ENCODE measurements around the gene SRGAP1.
"Not testable (repeated sequence)": the region's sequence is repeated elsewhere in the genome, so short reads cannot be mapped to it uniquely, and the experiment has no call there.

Gene SRGAP1

GRCh38 chr12:63875703-63876102, 31.2 kb downstream of the SRGAP1 start:
- H3K27me3 ChIP-seq (ENCODE audit: control insufficient read depth, insufficient read depth, low read length), result no peaks in the 10 kb centered on the region
- H3K4me3 ChIP-seq (ENCODE audit: low read length), result no peak overlapping the region
- H3K4me1 ChIP-seq (ENCODE audit: control insufficient read depth, low read depth, low read length), result peaks cover 7% of the 10 kb centered on the region
- H3K9me3 ChIP-seq (ENCODE audit: control insufficient read depth, low read depth, low read length), result no peaks in the 10 kb centered on the region
- H3K27ac ChIP-seq (ENCODE audit: low read length), result no peak overlapping the region
- H3K9ac ChIP-seq (ENCODE audit: low read length), result no peak overlapping the region
- no peaks in the 10 kb centered on the region for H3K36me3 ChIP-seq (ENCODE audit: control insufficient read depth, low read depth, low read length)

- H3K36me3 ChIP-seq (ENCODE audit: control insufficient read depth, low read depth, low read length), result no peaks in the 10 kb centered on the region
- no peak overlapping the region for H3K9ac ChIP-seq (ENCODE audit: low read length)
- no peak overlapping the region for H3K27ac ChIP-seq (ENCODE audit: low read length)
Observed at GRCh38 chr12:63876980-63877379, 32.5 kb downstream of the SRGAP1 start.

GRCh38 chr12:63877693-63878092, 33.2 kb downstream of the SRGAP1 start:
- Histone ChIP-seq H3K27me3 (ENCODE audit: control insufficient read depth, insufficient read depth, low read length) (no peaks in the 10 kb centered on the region), H3K27ac (ENCODE audit: low read length) (no peak overlapping the region), H3K36me3 (ENCODE audit: control insufficient read depth, low read depth, low read length) (no peaks in the 10 kb centered on the region), H3K9ac (ENCODE audit: low read length) (no peak overlapping the region), H3K9me3 (ENCODE audit: control insufficient read depth, low read depth, low read length) (no peaks in the 10 kb centered on the region), H3K4me3 (ENCODE audit: low read length) (no peak overlapping the region), H3K4me1 (ENCODE audit: control insufficient read depth, low read depth, low read length) (peaks cover 2% of the 10 kb centered on the region)

More at GRCh38 chr12:63876980-63877379, 32.5 kb downstream of the SRGAP1 start:
- no peak overlapping the region for H3K4me3 ChIP-seq (ENCODE audit: low read length)
- H3K27me3 ChIP-seq (ENCODE audit: control insufficient read depth, insufficient read depth, low read length), result no peaks in the 10 kb centered on the region
- H3K9me3 ChIP-seq (ENCODE audit: control insufficient read depth, low read depth, low read length), result no peaks in the 10 kb centered on the region
- no peaks in the 10 kb centered on the region for H3K4me1 ChIP-seq (ENCODE audit: control insufficient read depth, low read depth, low read length)

GRCh38 chr12:63880235-63880634, 35.7 kb downstream of the SRGAP1 start:
- not testable (repeated sequence) for H3K4me3 ChIP-seq (ENCODE audit: low read length); H3K27me3 ChIP-seq (ENCODE audit: control insufficient read depth, insufficient read depth, low read length); H3K36me3 ChIP-seq (ENCODE audit: control insufficient read depth, low read depth, low read length); H3K27ac ChIP-seq (ENCODE audit: low read length); H3K9ac ChIP-seq (ENCODE audit: low read length); H3K9me3 ChIP-seq (ENCODE audit: control insufficient read depth, low read depth, low read length); H3K4me1 ChIP-seq (ENCODE audit: control insufficient read depth, low read depth, low read length)

GRCh38 chr12:63880742-63881263, 36.3 kb downstream of the SRGAP1 start:
- Histone ChIP-seq H3K4me1 (ENCODE audit: control insufficient read depth, low read depth, low read length) (peaks cover 6% of the 10 kb centered on the region), H3K27ac (ENCODE audit: low read length) (no peak overlapping the region), H3K27me3 (ENCODE audit: control insufficient read depth, insufficient read depth, low read length) (no peaks in the 10 kb centered on the region), H3K4me3 (ENCODE audit: low read length) (no peak overlapping the region), H3K36me3 (ENCODE audit: control insufficient read depth, low read depth, low read length) (no peaks in the 10 kb centered on the region), H3K9ac (ENCODE audit: low read length) (no peak overlapping the region), H3K9me3 (ENCODE audit: control insufficient read depth, low read depth, low read length) (no peaks in the 10 kb centered on the region)

GRCh38 chr12:63882844-63883243, 38.3 kb downstream of the SRGAP1 start:
- H3K4me1 ChIP-seq (ENCODE audit: control insufficient read depth, low read depth, low read length), result peaks cover 6% of the 10 kb centered on the region
- H3K27ac ChIP-seq (ENCODE audit: low read length), result no peak overlapping the region

GRCh38 chr12:63885401-63885800, 40.9 kb downstream of the SRGAP1 start:
- no peaks in the 10 kb centered on the region for H3K9me3 ChIP-seq (ENCODE audit: control insufficient read depth, low read depth, low read length)
- H3K27ac ChIP-seq (ENCODE audit: low read length), result no peak overlapping the region
- no peaks in the 10 kb centered on the region for H3K36me3 ChIP-seq (ENCODE audit: control insufficient read depth, low read depth, low read length)
- no peaks in the 10 kb centered on the region for H3K27me3 ChIP-seq (ENCODE audit: control insufficient read depth, insufficient read depth, low read length)
- H3K9ac ChIP-seq (ENCODE audit: low read length), result no peak overlapping the region
- no peak overlapping the region for H3K4me3 ChIP-seq (ENCODE audit: low read length)
- peaks cover 6% of the 10 kb centered on the region for H3K4me1 ChIP-seq (ENCODE audit: control insufficient read depth, low read depth, low read length)

More at GRCh38 chr12:63882844-63883243, 38.3 kb downstream of the SRGAP1 start:
- no peaks in the 10 kb centered on the region for H3K36me3 ChIP-seq (ENCODE audit: control insufficient read depth, low read depth, low read length)
- no peak overlapping the region for H3K4me3 ChIP-seq (ENCODE audit: low read length)
- no peaks in the 10 kb centered on the region for H3K9me3 ChIP-seq (ENCODE audit: control insufficient read depth, low read depth, low read length)
- no peaks in the 10 kb centered on the region for H3K27me3 ChIP-seq (ENCODE audit: control insufficient read depth, insufficient read depth, low read length)
- no peak overlapping the region for H3K9ac ChIP-seq (ENCODE audit: low read length)

GRCh38 chr12:63888908-63889635, 44.6 kb downstream of the SRGAP1 start:
- Histone ChIP-seq H3K9me3 (ENCODE audit: control insufficient read depth, low read depth, low read length) (no peaks in the 10 kb centered on the region), H3K9ac (ENCODE audit: low read length) (no peak overlapping the region), H3K27me3 (ENCODE audit: control insufficient read depth, insufficient read depth, low read length) (no peaks in the 10 kb centered on the region), H3K36me3 (ENCODE audit: control insufficient read depth, low read depth, low read length) (no peaks in the 10 kb centered on the region), H3K27ac (ENCODE audit: low read length) (no peak overlapping the region), H3K4me3 (ENCODE audit: low read length) (no peak overlapping the region), H3K4me1 (ENCODE audit: control insufficient read depth, low read depth, low read length) (peaks cover 13% of the 10 kb centered on the region)

- no peaks in the 10 kb centered on the region for H3K36me3 ChIP-seq (ENCODE audit: control insufficient read depth, low read depth, low read length)
- H3K4me3 ChIP-seq (ENCODE audit: low read length), result no peak overlapping the region
- no peak overlapping the region for H3K9ac ChIP-seq (ENCODE audit: low read length)
- H3K27me3 ChIP-seq (ENCODE audit: control insufficient read depth, insufficient read depth, low read length), result no peaks in the 10 kb centered on the region
- no peak overlapping the region for H3K27ac ChIP-seq (ENCODE audit: low read length)
- no peaks in the 10 kb centered on the region for H3K9me3 ChIP-seq (ENCODE audit: control insufficient read depth, low read depth, low read length)
- H3K4me1 ChIP-seq (ENCODE audit: control insufficient read depth, low read depth, low read length), result peaks cover 13% of the 10 kb centered on the region
Observed at GRCh38 chr12:63889721-63890509, 45.4 kb downstream of the SRGAP1 start.

GRCh38 chr12:63893170-63893569, 48.7 kb downstream of the SRGAP1 start:
- H3K4me1 ChIP-seq (ENCODE audit: control insufficient read depth, low read depth, low read length), result peaks cover 23% of the 10 kb centered on the region
- H3K27ac ChIP-seq (ENCODE audit: low read length), result no peak overlapping the region
- H3K36me3 ChIP-seq (ENCODE audit: control insufficient read depth, low read depth, low read length), result no peaks in the 10 kb centered on the region
- no peak overlapping the region for H3K9ac ChIP-seq (ENCODE audit: low read length)
- no peaks in the 10 kb centered on the region for H3K9me3 ChIP-seq (ENCODE audit: control insufficient read depth, low read depth, low read length)
- H3K27me3 ChIP-seq (ENCODE audit: control insufficient read depth, insufficient read depth, low read length), result no peaks in the 10 kb centered on the region
- no peak overlapping the region for H3K4me3 ChIP-seq (ENCODE audit: low read length)

- no peaks in the 10 kb centered on the region for H3K36me3 ChIP-seq (ENCODE audit: control insufficient read depth, low read depth, low read length)
- H3K9ac ChIP-seq (ENCODE audit: low read length), result no peak overlapping the region
- no peak overlapping the region for H3K4me3 ChIP-seq (ENCODE audit: low read length)
- H3K27ac ChIP-seq (ENCODE audit: low read length), result no peak overlapping the region
- no peaks in the 10 kb centered on the region for H3K9me3 ChIP-seq (ENCODE audit: control insufficient read depth, low read depth, low read length)
- peaks cover 25% of the 10 kb centered on the region for H3K4me1 ChIP-seq (ENCODE audit: control insufficient read depth, low read depth, low read length)
- no peaks in the 10 kb centered on the region for H3K27me3 ChIP-seq (ENCODE audit: control insufficient read depth, insufficient read depth, low read length)
Observed at GRCh38 chr12:63894132-63894531, 49.6 kb downstream of the SRGAP1 start.
